Activated T-cell treated with anti-CD3 and anti-CD28 coated beads, Interleukin-2, amount 50 U/mL, for 72 hours (primary cell): ENCODE measurements around the gene MEF2C. TPM values are rescaled to one million over a fixed set of nuclear protein-coding genes. Genes with fewer than 3 reads are reported as not detected.
"Not testable (repeated sequence)": the region's sequence is repeated elsewhere in the genome, so short reads cannot be mapped to it uniquely, and the experiment has no call there.

Experiments used
- ATAC-seq, 2 donors: fragments of 150-1000 bp; cut with Tn5 transposase; replicated peaks in 1 of 2; 2 replicates each; pipeline ENCODE4 v1.10.0; 2021; ENCODE audit warnings: moderate library complexity in 2 of 2, mild to moderate bottlenecking in 1 of 2
- DNase-seq, 2 donors: peaks; one replicate each; pipeline ENCODE4 v3.0.0; 2021 to 2022; ENCODE audit warnings: mixed read lengths in 1 of 2
- H3K27ac Mint-ChIP-seq: one replicate; pipeline ENCODE4 v1.8.0; 2022; ENCODE audit warnings: mild to moderate bottlenecking, moderate library complexity, mixed read lengths
- H3K27me3 Mint-ChIP-seq: one replicate; pipeline ENCODE4 v1.8.0; 2022; ENCODE audit warnings: low read depth, mixed read lengths
- H3K36me3 Mint-ChIP-seq, 2 donors: one replicate each; pipeline ENCODE4 v1.8.0; 2022; ENCODE audit warnings: mixed read lengths in 2 of 2, mild to moderate bottlenecking in 1 of 2; ENCODE audit not compliant: insufficient read depth in 2 of 2
- H3K4me1 Mint-ChIP-seq: one replicate; pipeline ENCODE4 v1.8.0; 2022; ENCODE audit warnings: low read depth, mixed read lengths
- H3K4me3 Mint-ChIP-seq, 2 donors: one replicate each; pipeline ENCODE4 v1.8.0; 2022; ENCODE audit warnings: mild to moderate bottlenecking in 2 of 2, mixed read lengths in 2 of 2, moderate library complexity in 2 of 2
- H3K9me3 Mint-ChIP-seq, 2 donors: one replicate each; pipeline ENCODE4 v1.8.0; 2022; ENCODE audit warnings: mixed read lengths in 2 of 2
- total RNA-seq, 2 donors: library from RNA; stranded (reverse); gene quantifications; one replicate each; pipeline ENCODE4 v1.2.3, GENCODE V29; 2022

Gene MEF2C
- total RNA-seq, 2 donors from 2014 or later = 0.53 to 0.83 TPM

DNA sequence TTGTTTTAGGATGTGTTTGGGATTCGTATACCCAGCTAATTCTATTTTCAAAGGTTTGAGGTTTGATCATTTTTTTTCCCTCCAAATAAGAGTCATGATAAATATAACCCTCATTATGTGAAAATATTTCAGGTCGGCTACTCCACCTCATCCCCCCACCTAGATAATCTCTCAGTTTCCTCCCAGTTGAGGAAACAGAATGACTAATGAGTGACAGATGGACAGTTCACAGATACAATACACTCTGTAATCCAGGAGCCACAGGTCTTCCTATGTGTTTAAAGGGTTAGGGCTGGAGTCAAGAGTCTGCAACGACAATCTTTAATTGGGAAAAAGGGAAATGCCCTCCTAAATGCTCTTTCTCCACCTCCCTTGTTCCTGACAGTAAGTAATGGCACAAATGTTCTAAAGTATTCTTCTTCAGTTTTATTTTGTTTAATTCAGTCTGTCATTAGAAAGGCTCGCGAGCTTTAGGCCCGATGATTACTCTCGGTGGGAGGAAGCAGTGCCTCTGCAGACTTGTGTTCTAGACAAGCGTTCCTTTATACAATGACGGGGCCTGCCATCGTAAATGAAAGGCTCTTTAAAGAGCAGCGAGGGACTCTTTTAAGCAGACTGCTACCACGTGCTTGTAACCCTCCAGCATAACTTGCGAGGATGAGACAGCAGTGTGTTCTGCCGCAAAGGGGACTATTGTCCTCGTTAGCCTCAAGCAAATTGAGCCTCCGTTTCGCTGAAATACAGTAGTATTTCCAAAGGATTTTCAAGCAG, 69.0 kb downstream of the MEF2C start:
- Mint-ChIP-seq H3K9me3 (no peaks in the 10 kb centered on the region), H3K27me3 (peaks cover 23% of the 10 kb centered on the region), H3K4me1 (no peaks in the 10 kb centered on the region), H3K27ac (no peak overlapping the region), H3K4me3 (no peak overlapping the region), H3K36me3 (no peaks in the 10 kb centered on the region)
- ATAC-seq (no peak), DNase-seq (no peak)

DNA sequence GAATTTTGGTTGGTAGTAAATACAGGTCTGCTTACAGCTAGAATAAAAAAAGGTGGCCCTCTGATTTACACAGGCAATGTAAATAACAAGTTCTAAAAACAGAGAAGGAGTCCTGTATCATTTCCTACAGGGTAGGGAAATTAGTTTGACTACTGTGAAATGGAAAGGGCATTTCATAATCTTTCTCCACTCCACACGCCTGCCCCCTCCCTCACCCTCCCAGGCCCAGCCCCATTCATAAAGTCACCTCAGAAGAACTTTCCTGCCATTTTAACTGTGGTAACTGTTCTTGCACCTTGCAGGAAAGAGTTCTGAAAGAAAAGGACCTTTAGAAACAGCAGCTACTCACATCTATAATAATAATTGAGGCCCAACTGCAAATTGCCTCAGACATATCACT, 69.7 kb downstream of the MEF2C start:
- Mint-ChIP-seq H3K36me3 (no peaks in the 10 kb centered on the region), H3K9me3 (no peaks in the 10 kb centered on the region), H3K27me3 (peaks cover 16% of the 10 kb centered on the region), H3K4me3 (no peak overlapping the region), H3K27ac (no peak overlapping the region), H3K4me1 (no peaks in the 10 kb centered on the region)
- no peak for ATAC-seq
- no peak for DNase-seq

- H3K9me3 Mint-ChIP-seq = no peaks in the 10 kb centered on the region
- ATAC-seq = no peak
- no peaks in the 10 kb centered on the region for H3K4me1 Mint-ChIP-seq
- no peak overlapping the region for H3K4me3 Mint-ChIP-seq
- no peaks in the 10 kb centered on the region for H3K36me3 Mint-ChIP-seq
- H3K27ac Mint-ChIP-seq = no peak overlapping the region
- H3K27me3 Mint-ChIP-seq = peaks cover 22% of the 10 kb centered on the region
- DNase-seq = no peak
Measured at GRCh38 chr5:88808153-88808552, 74.8 kb downstream of the MEF2C start.

- no peak overlapping the region for H3K4me3 Mint-ChIP-seq
- ATAC-seq (no peak), DNase-seq (no peak)
- H3K36me3 Mint-ChIP-seq = no peaks in the 10 kb centered on the region
- H3K27ac Mint-ChIP-seq = no peak overlapping the region
- H3K9me3 Mint-ChIP-seq = no peaks in the 10 kb centered on the region
- peaks cover 14% of the 10 kb centered on the region for H3K27me3 Mint-ChIP-seq
- H3K4me1 Mint-ChIP-seq = no peaks in the 10 kb centered on the region
Measured at GRCh38 chr5:88807327-88807726, 75.7 kb downstream of the MEF2C start.

GRCh38 chr5:88806338-88806737, 76.6 kb downstream of the MEF2C start:
- Mint-ChIP-seq H3K9me3 (no peaks in the 10 kb centered on the region), H3K4me3 (no peak overlapping the region), H3K27ac (no peak overlapping the region), H3K4me1 (no peaks in the 10 kb centered on the region), H3K36me3 (no peaks in the 10 kb centered on the region), H3K27me3 (peaks cover 20% of the 10 kb centered on the region)
- ATAC-seq (no peak), DNase-seq (no peak)

DNA sequence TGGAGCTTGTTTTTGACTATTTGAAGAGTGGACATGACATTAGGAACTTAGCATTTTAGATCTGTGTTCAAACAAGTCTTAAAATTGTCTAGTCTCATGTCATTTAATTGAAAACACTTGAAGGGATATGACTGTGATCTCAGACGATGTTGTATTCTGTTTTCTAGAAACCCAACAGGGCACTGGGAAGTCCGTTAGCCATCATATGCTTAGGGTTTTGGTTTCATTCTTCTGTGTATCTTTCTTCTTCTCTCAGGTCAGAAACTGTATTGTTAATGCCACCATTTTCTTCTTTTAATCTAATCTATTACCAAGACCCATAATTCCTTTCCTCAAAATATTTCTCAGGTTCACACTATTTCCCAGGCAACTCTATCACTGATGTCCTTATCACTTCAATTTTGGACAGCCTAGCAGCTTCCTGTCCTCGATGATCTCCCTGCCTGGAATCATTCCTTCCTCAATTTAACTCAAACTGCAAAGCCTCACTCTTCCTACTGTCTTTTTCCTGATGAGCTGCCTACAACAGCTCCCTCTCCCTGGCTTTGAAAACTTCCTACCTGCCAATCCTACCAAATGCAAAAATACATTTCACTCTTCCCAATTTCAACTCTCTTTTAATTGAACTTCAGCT, 77.7 kb downstream of the MEF2C start:
- Mint-ChIP-seq H3K27ac (no peak overlapping the region), H3K36me3 (no peaks in the 10 kb centered on the region), H3K9me3 (no peaks in the 10 kb centered on the region), H3K4me3 (no peak overlapping the region), H3K4me1 (no peaks in the 10 kb centered on the region), H3K27me3 (peaks cover 20% of the 10 kb centered on the region)
- ATAC-seq (no peak), DNase-seq (no peak)

DNA sequence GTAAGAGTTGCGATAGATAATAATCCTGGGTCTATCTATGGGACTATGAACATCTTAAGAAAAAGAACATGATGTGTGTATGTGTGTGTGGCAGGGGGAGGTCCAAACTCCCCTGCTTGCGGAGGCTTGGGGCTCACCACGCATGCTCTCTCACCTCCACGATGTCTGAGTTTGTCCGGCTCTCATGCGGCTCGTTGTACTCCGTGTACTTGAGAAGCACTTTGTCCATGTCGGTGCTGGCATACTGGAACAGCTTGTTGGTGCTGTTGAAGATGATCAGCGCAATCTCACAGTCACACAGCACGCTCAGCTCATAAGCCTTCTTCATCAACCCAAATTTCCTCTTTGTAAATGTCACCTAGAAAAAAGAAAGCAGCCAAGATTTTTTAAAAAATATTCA, 78.5 kb downstream of the MEF2C start:
- no peaks in the 10 kb centered on the region for H3K36me3 Mint-ChIP-seq
- DNase-seq (no peak), ATAC-seq (no peak)
- no peaks in the 10 kb centered on the region for H3K9me3 Mint-ChIP-seq
- no peak overlapping the region for H3K27ac Mint-ChIP-seq
- peaks cover 14% of the 10 kb centered on the region for H3K27me3 Mint-ChIP-seq
- H3K4me3 Mint-ChIP-seq = no peak overlapping the region
- H3K4me1 Mint-ChIP-seq = no peaks in the 10 kb centered on the region

- DNase-seq = no peak
- Mint-ChIP-seq H3K9me3 (no peaks in the 10 kb centered on the region), H3K4me1 (no peaks in the 10 kb centered on the region), H3K27ac (peak overlapping the region; percentile 75), H3K27me3 (peaks cover 14% of the 10 kb centered on the region), H3K4me3 (no peak overlapping the region), H3K36me3 (no peaks in the 10 kb centered on the region)
- ATAC-seq = no peak
Measured at GRCh38 chr5:88803309-88803708, 79.7 kb downstream of the MEF2C start.

DNA sequence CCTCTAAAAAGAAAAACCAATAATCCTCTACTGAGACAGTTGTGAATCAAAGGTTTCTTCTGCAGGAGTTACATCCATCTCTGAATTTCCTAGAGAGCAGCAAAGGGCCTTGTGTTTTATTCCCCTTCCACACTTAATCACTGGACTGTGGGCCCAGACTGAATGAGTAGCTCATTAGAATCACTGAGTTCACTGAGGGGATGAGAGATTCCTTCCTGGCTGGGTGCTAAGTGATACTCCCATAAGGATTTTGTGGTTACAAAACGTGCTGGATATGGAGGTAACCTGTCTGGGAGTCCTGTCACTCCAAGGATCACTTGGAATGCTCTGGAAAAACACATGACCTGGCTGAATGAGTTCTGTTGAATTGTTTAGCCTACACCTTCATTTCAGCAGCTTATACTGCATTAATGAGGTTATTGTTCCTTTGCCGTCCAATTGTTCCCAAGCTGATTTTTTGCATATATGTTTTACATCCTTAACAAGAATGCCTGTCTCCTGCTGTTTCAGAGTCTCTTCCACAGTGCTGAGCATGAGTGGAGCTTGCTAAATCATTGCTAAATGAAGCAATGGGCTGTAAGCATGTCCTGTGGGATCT, 82.9 kb downstream of the MEF2C start:
- DNase-seq (no peak), ATAC-seq (no peak)
- Mint-ChIP-seq H3K27me3 (peaks cover 33% of the 10 kb centered on the region), H3K9me3 (no peaks in the 10 kb centered on the region), H3K4me1 (no peaks in the 10 kb centered on the region), H3K4me3 (no peak overlapping the region), H3K36me3 (no peaks in the 10 kb centered on the region), H3K27ac (no peak overlapping the region)

GRCh38 chr5:88798933-88799332, 84.1 kb downstream of the MEF2C start:
- not testable (repeated sequence) for ATAC-seq, H3K4me1 Mint-ChIP-seq, H3K36me3 Mint-ChIP-seq, H3K9me3 Mint-ChIP-seq, H3K4me3 Mint-ChIP-seq, DNase-seq, H3K27ac Mint-ChIP-seq
- H3K27me3 Mint-ChIP-seq = peaks cover 35% of the 10 kb centered on the region

GRCh38 chr5:88793797-88794196, 89.2 kb downstream of the MEF2C start:
- DNase-seq, H3K4me1 Mint-ChIP-seq, ATAC-seq, H3K4me3 Mint-ChIP-seq, H3K36me3 Mint-ChIP-seq, H3K9me3 Mint-ChIP-seq, H3K27ac Mint-ChIP-seq: not testable (repeated sequence)
- peaks cover 40% of the 10 kb centered on the region for H3K27me3 Mint-ChIP-seq

DNA sequence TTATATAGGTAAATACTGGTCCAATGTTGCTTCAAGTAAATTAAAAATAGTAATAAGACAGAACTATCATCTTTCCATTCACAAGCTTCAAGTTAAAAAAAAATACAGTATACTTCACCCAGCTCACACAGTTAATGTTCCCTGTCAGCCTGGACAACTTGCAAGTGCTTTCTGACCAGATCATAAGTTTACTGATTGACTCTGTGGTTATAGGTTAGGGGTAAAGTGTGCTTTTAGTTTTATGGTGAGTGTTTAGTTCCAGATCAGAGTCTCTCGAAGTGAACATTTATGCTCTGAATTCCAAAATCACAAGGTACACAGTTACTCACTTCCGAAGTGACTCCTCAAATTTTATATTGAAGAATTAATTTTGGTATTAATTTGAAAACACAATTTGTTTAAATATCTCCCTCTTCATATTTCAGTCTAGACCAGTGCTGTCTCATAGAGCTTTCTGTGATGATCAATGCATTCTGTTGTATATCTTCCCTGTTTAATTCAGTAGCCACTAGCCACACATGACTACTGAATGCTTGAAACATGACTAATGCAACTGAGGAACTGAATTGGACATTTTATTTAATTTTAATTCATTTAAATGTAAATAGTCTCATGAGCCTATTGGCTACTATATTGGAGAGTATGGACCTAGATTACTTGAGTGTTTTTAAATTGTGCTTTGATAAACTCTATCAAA, 90.7 kb downstream of the MEF2C start:
- Mint-ChIP-seq H3K27ac (no peak overlapping the region), H3K4me1 (no peaks in the 10 kb centered on the region), H3K27me3 (peaks cover 42% of the 10 kb centered on the region), H3K36me3 (no peaks in the 10 kb centered on the region), H3K4me3 (no peak overlapping the region), H3K9me3 (peaks cover 0 to 2% of the 10 kb centered on the region in 2 donors)
- no peak for DNase-seq
- ATAC-seq = no peak

DNA sequence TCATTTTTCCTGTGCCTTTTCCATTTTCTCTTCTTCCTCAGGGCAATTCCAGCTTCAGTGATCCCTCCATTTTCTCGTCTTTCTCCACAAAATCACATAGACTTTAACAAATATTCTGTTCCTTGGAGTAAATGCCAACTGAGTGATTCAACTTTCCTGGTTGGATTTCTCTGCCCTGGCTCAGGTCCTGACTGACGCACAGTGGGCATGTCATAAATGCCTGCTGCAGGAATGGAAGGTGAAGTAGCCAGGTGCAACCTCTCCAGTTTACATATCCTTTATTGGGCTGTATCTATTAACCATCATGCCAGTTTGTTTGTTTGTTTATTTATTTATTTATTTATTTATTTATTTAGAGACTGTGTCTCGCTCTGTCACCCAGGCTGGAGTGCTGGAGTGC, 95.1 kb downstream of the MEF2C start:
- Mint-ChIP-seq H3K27ac (no peak overlapping the region), H3K36me3 (no peaks in the 10 kb centered on the region), H3K4me1 (peaks cover 18% of the 10 kb centered on the region), H3K9me3 (no peaks in the 10 kb centered on the region), H3K4me3 (no peak overlapping the region), H3K27me3 (peaks cover 16% of the 10 kb centered on the region)
- no peak for ATAC-seq
- DNase-seq = no peak
